RWPE2 (cell line): ENCODE data around the gene KCNK17.

Experiments used
- ATAC-seq: fragments of 200-7000 bp; cut with Tn5 transposase; 3 replicates; pipeline ENCODE4 v1.9.1; 2021; ENCODE audit warnings: low read depth
- DNase-seq: peaks from one replicate; pipeline ENCODE4 v3.0.0-alpha.2; 2020; ENCODE audit warnings: low spot score
- H3K27ac ChIP-seq: fragments of 450-650 bp; 2 replicates; pipeline ENCODE4 v1.5.1; 2017; ENCODE audit warnings: mild to moderate bottlenecking; ENCODE audit not compliant: poor library complexity, severe bottlenecking
- H3K27me3 ChIP-seq: fragments of 250-450 bp; sonication (Bioruptor Pico); 2 replicates; pipeline ENCODE4 v1.5.1; 2021; ENCODE audit warnings: mild to moderate bottlenecking, moderate library complexity; ENCODE audit not compliant: insufficient read depth, poor library complexity, severe bottlenecking
- H3K36me3 ChIP-seq: fragments of 250-450 bp; sonication (Bioruptor Pico); 2 replicates; pipeline ENCODE4 v1.5.1; 2020; ENCODE audit warnings: low read depth, mild to moderate bottlenecking, moderate library complexity
- H3K4me1 ChIP-seq: fragments of 250-450 bp; sonication (Bioruptor Pico); 2 replicates; pipeline ENCODE4 v1.5.1; 2021; ENCODE audit warnings: mild to moderate bottlenecking, moderate library complexity; ENCODE audit not compliant: insufficient read depth, poor library complexity, severe bottlenecking
- H3K4me3 ChIP-seq: fragments of 250-450 bp; sonication (Bioruptor Pico); 2 replicates; pipeline ENCODE4 v1.5.1; 2021; ENCODE audit warnings: mild to moderate bottlenecking, moderate library complexity; ENCODE audit not compliant: severe bottlenecking
- H3K9me3 ChIP-seq: fragments of 250-450 bp; sonication (Bioruptor Pico); 2 replicates; pipeline ENCODE4 v1.5.1; 2021; ENCODE audit warnings: mild to moderate bottlenecking, moderate library complexity; ENCODE audit not compliant: severe bottlenecking
- CTCF ChIP-seq: fragments of 450-650 bp; IDR thresholded peaks from one replicate; pipeline ENCODE4 v1.5.1; 2017; ENCODE audit warnings: mild to moderate bottlenecking, moderate library complexity; ENCODE audit not compliant: poor library complexity, severe bottlenecking

The KCNK17 gene

GRCh38 chr6:39269961-39270360 lies 44.3 kb downstream of the KCNK17 start:
- no peaks in the 10 kb centered on the region for H3K27me3 ChIP-seq
- TF ChIP-seq CTCF: no peak
- no peaks in the 10 kb centered on the region for H3K4me1 ChIP-seq
- DNase-seq (no peak), ATAC-seq (no peak)
- no peak overlapping the region for H3K27ac ChIP-seq
- no peaks in the 10 kb centered on the region for H3K36me3 ChIP-seq
- H3K9me3 ChIP-seq: no peaks in the 10 kb centered on the region
- H3K4me3 ChIP-seq: no peak overlapping the region

GRCh38 chr6:39268721-39269120 lies 45.5 kb downstream of the KCNK17 start:
- no peak for TF ChIP-seq CTCF
- Histone ChIP-seq H3K27ac (no peak overlapping the region), H3K27me3 (no peaks in the 10 kb centered on the region), H3K9me3 (no peaks in the 10 kb centered on the region), H3K36me3 (no peaks in the 10 kb centered on the region), H3K4me1 (no peaks in the 10 kb centered on the region), H3K4me3 (no peak overlapping the region)
- DNase-seq (no peak), ATAC-seq (no peak)

GRCh38 chr6:39268171-39268570 lies 46.0 kb downstream of the KCNK17 start:
- Histone ChIP-seq H3K27ac (no peak overlapping the region), H3K4me1 (no peaks in the 10 kb centered on the region), H3K4me3 (no peak overlapping the region), H3K36me3 (no peaks in the 10 kb centered on the region), H3K9me3 (no peaks in the 10 kb centered on the region), H3K27me3 (no peaks in the 10 kb centered on the region)
- no peak for TF ChIP-seq CTCF
- no peak for ATAC-seq
- no peak for DNase-seq

- Histone ChIP-seq H3K4me1 (no peaks in the 10 kb centered on the region), H3K36me3 (no peaks in the 10 kb centered on the region), H3K27me3 (no peaks in the 10 kb centered on the region), H3K27ac (no peak overlapping the region), H3K4me3 (no peak overlapping the region), H3K9me3 (no peaks in the 10 kb centered on the region)
- no peak for TF ChIP-seq CTCF
- ATAC-seq (no peak), DNase-seq (no peak)
These were observed 47.4 kb downstream of the KCNK17 start for GRCh38 chr6:39266782-39267355.

GRCh38 chr6:39266375-39266774 lies 47.8 kb downstream of the KCNK17 start:
- DNase-seq (no peak), ATAC-seq (no peak)
- H3K4me1 ChIP-seq: no peaks in the 10 kb centered on the region
- H3K27ac ChIP-seq: no peak overlapping the region
- H3K36me3 ChIP-seq: no peaks in the 10 kb centered on the region
- TF ChIP-seq CTCF: no peak
- H3K4me3 ChIP-seq: no peak overlapping the region
- H3K27me3 ChIP-seq: no peaks in the 10 kb centered on the region
- H3K9me3 ChIP-seq: no peaks in the 10 kb centered on the region
